OCI-LY7 (cell line): Measurements from ENCODE around the gene ITGA3.

ENCODE experiments used
- CTCF ChIP-seq: fragments of 200-600 bp; sonication (generic); conservative IDR thresholded peaks from 2 replicates; pipeline ENCODE4 v1.5.1; 2014; ENCODE audit warnings: mild to moderate bottlenecking, antibody characterized with exemption, low read length, moderate library complexity, mixed read lengths
- EZH2phosphoT487 ChIP-seq: fragments of 200-600 bp; sonication (generic); IDR thresholded peaks from 2 replicates; pipeline ENCODE4 v1.6.1; 2018; ENCODE audit warnings: low read depth, borderline replicate concordance, mild to moderate bottlenecking, mixed run types, antibody characterized with exemption, low read length, moderate library complexity, mixed read lengths

GRCh38 chr17:50026046-50026675 lies 29.7 kb upstream of the ITGA3 start:
- TF ChIP-seq CTCF (no peak), EZH2phosphoT487 (no peak)
